GM20431 (cell line): ENCODE results near the gene ZNF280B.

Experiments
- in situ Hi-C: fragments of 300-500 bp; cut with MseI, MboI; formaldehyde crosslinking; loops from one replicate; pipeline ENCODE4 v1.15.0; 2020; ENCODE audit warnings: low sequenced_read_pairs; ENCODE audit not compliant: unreplicated experiment

ZNF280B gene

GRCh38 chr22:22508274-22509176 lies at the start of gene ZNF280B:
Gene ZNF280B, minus strand, starts transcription at chr22:22508742. Its CDS starts 19,344 bp downstream, at chr22:22489398.
- in situ Hi-C loops: no loop called here

DNA sequence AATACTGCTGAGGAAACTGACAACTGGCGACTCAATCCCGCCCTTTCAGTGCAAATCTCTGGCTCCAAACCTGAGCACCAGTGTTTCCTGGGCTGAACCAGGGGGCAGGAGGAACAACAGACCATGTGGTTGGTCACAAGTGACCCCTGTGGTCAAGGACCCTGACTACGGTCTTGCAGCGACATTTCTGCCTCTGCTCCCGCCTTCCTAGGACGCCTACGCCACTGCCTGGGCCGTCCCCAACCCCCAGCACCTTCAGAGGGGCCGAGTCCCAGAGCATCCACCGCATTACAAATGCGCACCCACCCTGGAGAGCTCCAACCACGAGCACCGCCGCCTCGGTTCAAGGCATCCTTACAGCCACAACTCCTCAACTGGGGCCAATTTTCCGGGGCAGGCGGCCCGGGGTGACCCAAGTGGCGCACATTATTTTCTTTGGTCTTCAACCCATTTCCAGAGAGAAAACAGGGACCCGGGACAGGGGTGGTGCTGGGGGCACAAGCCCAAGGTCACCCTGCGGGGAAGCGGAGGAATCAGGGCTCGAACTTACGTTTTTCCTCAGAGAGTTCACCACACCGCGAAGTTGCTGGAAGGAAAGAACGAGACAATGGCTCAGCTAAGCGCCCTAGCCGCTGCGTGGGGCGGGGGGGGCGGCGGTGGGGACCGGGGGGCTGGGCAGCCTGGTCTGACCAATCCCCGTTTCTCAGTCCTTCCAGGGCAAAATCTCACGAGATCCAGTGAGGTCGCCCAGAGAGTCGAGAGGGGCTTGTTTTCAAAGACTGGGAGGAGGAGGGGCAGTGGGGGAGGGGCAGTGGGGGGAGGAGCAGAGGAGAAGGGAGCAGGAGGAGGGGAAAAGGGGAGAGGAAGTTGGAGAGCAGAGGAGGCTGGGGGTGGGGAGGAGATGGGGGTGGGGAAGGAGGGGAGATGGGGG lies 48.7 kb upstream of the ZNF280B start:
- in situ Hi-C loops: no loop called here

- in situ Hi-C loops: no loop called here
These were observed 48.0 kb upstream of the ZNF280B start for GRCh38 chr22:22556578-22556977.

DNA sequence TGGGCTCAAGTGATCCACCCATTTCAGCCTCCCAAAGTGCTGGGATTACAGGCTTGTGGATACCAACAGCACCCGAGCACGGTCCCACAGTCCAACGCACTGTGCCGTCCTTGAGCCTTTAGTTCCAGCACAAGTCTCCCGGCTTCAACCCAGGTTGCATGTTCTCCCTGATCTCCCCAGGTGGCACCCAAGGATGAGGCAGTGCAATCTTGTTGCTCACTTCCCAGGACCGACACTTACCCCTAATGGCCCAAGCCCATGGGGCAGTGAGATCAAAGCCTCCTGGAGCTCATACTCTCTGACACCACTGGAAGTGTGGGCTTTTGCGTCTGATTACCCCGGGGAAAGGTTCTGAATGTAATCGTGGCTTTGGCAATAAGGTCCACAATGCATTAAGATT lies 47.1 kb upstream of the ZNF280B start:
- in situ Hi-C loops: no loop called here

DNA sequence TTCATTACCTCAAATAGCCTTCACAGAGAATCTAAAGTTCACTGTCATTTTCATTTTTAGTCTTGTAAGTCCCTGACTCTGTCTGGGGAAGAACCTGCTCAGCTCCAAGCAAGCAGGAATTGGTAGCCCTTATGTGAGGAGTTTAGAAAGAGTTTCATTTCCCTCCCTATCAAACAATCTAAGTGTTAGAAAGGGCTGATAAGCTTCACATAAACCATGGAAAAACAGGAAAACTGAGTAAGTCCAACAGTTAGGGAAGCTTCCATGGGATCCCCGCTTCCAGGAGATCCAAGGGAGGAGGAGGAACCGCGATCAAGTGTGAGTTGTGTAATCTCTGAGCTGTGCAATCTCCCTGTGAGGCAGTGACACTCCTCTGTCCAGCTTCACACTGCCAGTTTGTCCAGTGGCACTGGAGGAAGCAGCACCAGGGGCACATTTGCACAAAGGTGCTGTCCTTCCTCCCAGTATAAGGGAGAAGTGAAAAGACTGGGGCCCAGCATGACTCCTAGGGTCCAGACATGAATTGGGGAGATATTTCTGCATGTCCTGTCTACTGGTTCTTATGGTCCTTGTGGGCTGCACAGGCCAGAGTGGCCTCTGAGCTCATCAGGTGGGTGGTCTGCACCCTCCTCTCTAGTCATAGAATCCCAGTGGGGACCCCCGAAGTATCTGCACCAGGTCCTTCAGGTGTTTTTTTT lies 46.2 kb upstream of the ZNF280B start:
- in situ Hi-C loops: no loop called here

- in situ Hi-C loops: no loop called here
These were observed 45.4 kb upstream of the ZNF280B start for GRCh38 chr22:22553735-22554586.

DNA sequence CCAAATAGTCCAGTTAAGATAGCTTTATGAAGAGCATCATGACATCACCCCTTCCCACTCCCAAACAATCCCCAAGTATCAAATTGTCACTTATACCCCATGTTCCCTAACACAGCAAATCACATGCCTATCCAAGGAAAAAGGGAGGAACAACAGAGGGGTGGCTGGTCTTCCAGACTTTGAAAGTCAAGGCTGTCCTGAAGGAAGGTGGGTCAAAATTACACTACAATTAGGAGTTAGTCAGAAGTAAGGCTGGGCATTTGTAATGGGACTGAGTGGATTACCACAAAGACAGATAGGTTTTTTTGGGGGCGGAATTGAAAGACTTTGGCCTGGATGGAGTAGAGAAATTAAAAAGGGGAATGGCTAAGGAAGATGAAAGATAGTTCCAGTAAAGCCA lies 44.6 kb upstream of the ZNF280B start:
- in situ Hi-C loops: no loop called here

GRCh38 chr22:22552630-22553029 lies 44.1 kb upstream of the ZNF280B start:
- in situ Hi-C loops: no loop called here

GRCh38 chr22:22550789-22551434 lies 42.4 kb upstream of the ZNF280B start:
- in situ Hi-C loops: no loop called here

DNA sequence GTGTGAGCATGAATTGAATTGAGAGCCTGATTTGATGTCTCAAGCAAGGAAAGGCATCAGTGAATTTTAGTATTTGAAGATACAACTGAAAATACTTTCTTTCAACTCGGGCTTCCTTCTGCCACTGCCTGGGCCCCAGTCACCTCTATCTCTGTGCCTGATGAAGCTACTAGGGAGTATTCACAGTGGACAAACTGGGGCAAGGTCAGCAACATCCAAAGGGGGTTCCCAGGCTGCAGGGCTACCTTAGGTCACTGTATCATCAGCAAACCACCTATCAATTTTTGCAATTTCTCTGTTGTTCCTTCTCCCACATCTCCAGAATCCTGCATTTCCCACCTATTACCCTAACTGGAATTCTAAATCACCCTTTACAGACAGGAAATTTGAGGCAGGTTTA lies 40.4 kb upstream of the ZNF280B start:
- in situ Hi-C loops: no loop called here

- in situ Hi-C loops: no loop called here
These were observed 39.8 kb upstream of the ZNF280B start for GRCh38 chr22:22548317-22548716.

DNA sequence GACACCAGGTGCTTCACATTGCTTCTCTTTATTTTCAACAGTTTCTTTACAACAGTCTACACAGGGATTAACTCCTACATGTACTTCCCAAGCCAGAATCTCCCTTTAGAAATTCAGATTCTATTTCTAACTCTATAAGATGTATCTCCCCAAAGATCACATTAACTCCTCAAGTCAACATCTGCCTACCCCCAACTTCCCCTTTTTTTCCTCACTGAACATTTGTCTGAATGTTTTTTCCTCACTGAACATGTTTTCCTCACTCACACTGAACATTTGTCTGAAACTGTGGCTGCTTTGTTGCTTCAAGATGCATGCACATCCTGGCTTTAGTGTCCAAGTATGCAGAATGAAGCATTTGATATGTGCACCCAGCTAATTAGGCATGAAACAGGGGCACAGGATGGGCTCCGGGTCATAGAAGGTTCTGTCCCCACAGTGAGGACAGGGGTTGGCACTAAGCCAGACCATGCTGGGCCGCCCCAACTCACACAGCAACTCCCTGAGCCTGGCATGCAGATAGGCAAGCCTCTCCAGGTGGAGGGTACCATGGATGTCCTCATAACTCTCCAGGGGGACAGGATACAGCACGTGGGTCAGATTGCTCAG lies 39.3 kb upstream of the ZNF280B start:
- in situ Hi-C loops: no loop called here

DNA sequence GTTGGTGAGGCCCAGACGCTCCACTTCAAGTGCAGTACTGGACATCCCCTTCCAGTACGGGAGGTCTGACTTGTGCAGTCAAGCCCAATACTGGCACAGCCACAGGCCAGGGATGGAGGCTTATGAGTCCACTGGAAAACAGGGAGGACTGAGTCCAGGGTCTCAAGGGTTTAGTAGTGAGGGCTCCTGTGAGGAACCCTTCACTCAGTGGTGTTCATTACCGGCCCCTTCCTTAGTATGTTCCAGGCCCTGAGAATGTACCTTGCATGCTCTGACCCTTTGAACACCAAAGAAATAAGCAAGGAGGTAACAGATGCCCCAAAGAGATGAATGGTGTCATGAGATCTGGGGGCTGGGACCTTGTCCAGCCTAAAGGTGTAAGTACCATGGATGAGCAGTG lies 38.7 kb upstream of the ZNF280B start:
- in situ Hi-C loops: no loop called here

- in situ Hi-C loops: no loop called here
These were observed 37.9 kb upstream of the ZNF280B start for GRCh38 chr22:22546490-22546889.

DNA sequence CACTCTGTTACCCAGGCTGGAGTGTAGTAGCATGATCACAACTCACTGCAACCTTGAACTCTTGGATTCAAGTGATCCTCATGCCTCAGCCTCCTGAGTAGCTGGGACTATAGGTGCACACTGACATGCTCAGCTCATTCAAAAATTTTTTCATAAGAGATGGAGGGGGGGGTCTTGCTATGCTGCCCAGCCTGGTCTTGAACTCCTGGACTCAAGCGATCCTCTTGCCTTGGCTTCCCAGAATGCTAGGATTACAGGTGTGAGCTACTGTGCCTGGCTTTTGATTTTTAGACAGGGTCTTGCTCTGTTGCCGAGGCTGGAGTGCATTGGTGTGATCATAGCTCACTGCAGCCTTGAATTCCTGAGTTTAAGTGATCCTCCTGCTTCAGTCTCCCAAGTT lies 36.5 kb upstream of the ZNF280B start:
- in situ Hi-C loops: no loop called here

- in situ Hi-C loops: no loop called here
These were observed 29.9 kb upstream of the ZNF280B start for GRCh38 chr22:22538226-22538989.

DNA sequence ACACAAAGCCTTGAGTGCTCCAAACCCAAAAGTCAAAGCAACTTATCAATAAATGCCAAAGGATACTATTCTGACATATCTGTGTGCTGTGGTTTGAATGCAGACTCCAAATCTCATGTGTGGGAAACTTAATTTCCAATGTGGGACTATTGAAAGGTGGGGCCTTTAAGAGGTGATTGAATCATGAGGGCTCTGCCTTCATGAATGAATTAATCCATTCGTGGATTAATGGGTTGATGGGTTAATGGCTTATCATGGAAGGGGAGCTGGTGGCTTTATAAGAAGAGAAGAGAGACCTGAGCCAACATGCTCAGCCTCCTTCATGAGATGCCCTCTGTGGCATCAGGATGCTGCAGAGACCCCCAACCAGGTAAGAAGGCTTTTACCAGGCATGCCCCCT lies 28.4 kb upstream of the ZNF280B start:
- in situ Hi-C loops: no loop called here

GRCh38 chr22:22536515-22536914 lies 28.0 kb upstream of the ZNF280B start:
- in situ Hi-C loops: no loop called here
